HL-60 (cell line): ENCODE data around the gene IYD.

Experiments
- DNase-seq, 2 experiments: peaks; one replicate each; pipeline ENCODE4 v3.0.0-alpha.2; 2010 to 2020; ENCODE audit warnings: low read depth in 1 of 2, low spot score in 1 of 2
- H3K27ac ChIP-seq: fragments of 250-450 bp; sonication (Bioruptor Pico); replicated peaks from 2 replicates; pipeline ENCODE4 v1.5.1; 2020; ENCODE audit warnings: mild to moderate bottlenecking, moderate library complexity
- H3K27me3 ChIP-seq: fragments of 250-450 bp; sonication (Bioruptor Pico); 2 replicates; pipeline ENCODE4 v1.5.1; 2021; ENCODE audit warnings: mild to moderate bottlenecking, moderate library complexity; ENCODE audit not compliant: insufficient read depth, poor library complexity, severe bottlenecking
- H3K4me3 ChIP-seq: replicated peaks from 2 replicates; pipeline ENCODE4 v1.5.1; 2011; ENCODE audit warnings: mild to moderate bottlenecking, control low read depth, low read length; ENCODE audit not compliant: insufficient read depth
- CTCF ChIP-seq: IDR thresholded peaks from one replicate; pipeline ENCODE4 v1.5.1; 2011; ENCODE audit warnings: low read length, control low read depth, inconsistent platforms; ENCODE audit not compliant: insufficient read depth
- GABPA ChIP-seq: IDR thresholded peaks from 2 replicates; pipeline ENCODE4 v1.6.1; 2012; ENCODE audit warnings: low read depth
- POLR2AphosphoS5 ChIP-seq: IDR thresholded peaks from 2 replicates; pipeline ENCODE4 v1.6.1; 2012; ENCODE audit warnings: low read depth
- SPI1 ChIP-seq: IDR thresholded peaks from 2 replicates; pipeline ENCODE4 v1.6.1; 2012; ENCODE audit warnings: low read depth, mild to moderate bottlenecking, borderline replicate concordance
- long read RNA-seq: library from polyadenylated mRNA; unstranded; transcript quantifications from one replicate; pipeline ENCODE4 v2.0.0, GENCODE V29; 2020
- TF ChIP-seq, protein P1 (sequence below): IDR thresholded peaks from 2 replicates; pipeline ENCODE4 v1.6.1; 2012; ENCODE audit warnings: low read depth; ENCODE audit not compliant: insufficient replicate concordance

The IYD gene
- long read RNA-seq = 0 reads

- Histone ChIP-seq H3K4me3 (no peak within 1 kb of the TSS), H3K27me3 (no peaks in the 10 kb centered on the region), H3K27ac (no peak within 1 kb of the TSS)
- TF ChIP-seq, protein P1, sequence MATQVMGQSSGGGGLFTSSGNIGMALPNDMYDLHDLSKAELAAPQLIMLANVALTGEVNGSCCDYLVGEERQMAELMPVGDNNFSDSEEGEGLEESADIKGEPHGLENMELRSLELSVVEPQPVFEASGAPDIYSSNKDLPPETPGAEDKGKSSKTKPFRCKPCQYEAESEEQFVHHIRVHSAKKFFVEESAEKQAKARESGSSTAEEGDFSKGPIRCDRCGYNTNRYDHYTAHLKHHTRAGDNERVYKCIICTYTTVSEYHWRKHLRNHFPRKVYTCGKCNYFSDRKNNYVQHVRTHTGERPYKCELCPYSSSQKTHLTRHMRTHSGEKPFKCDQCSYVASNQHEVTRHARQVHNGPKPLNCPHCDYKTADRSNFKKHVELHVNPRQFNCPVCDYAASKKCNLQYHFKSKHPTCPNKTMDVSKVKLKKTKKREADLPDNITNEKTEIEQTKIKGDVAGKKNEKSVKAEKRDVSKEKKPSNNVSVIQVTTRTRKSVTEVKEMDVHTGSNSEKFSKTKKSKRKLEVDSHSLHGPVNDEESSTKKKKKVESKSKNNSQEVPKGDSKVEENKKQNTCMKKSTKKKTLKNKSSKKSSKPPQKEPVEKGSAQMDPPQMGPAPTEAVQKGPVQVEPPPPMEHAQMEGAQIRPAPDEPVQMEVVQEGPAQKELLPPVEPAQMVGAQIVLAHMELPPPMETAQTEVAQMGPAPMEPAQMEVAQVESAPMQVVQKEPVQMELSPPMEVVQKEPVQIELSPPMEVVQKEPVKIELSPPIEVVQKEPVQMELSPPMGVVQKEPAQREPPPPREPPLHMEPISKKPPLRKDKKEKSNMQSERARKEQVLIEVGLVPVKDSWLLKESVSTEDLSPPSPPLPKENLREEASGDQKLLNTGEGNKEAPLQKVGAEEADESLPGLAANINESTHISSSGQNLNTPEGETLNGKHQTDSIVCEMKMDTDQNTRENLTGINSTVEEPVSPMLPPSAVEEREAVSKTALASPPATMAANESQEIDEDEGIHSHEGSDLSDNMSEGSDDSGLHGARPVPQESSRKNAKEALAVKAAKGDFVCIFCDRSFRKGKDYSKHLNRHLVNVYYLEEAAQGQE = no peak
- TF ChIP-seq GABPA (no peak), POLR2AphosphoS5 (no peak), SPI1 (no peak), CTCF (no peak)
- DNase-seq = no peak
These were observed at the start of gene IYD for GRCh38 chr6:150368762-150369161. TSS of gene IYD (plus strand) at chr6:150369012. CDS start at chr6:150369032, 20 bp downstream.

DNA sequence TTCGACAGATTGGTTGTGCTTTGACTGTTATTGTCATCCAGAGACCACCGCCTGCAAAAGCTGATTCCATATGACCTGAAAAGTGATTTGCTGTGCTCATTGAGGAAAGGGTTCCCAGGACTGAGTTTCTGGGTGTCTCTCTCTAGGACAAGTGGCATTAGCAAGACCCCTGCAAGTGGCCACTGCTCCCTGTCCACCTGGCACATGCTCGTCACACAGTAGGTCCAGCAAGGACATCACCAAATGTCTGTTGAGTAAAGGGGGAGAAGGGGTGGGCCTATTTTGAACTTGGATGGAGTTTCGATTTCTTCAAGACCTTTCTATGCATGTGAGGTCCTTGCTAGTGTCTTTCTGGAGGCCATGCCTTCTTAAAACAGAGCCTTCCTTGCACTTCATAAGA is 48.9 kb upstream of the IYD start:
- Histone ChIP-seq H3K27ac (no peak overlapping the region), H3K4me3 (no peak overlapping the region), H3K27me3 (peaks cover 3% of the 10 kb centered on the region)
- DNase-seq = no peak
- TF ChIP-seq, protein P1 = no peak
- TF ChIP-seq POLR2AphosphoS5 = no peak
- TF ChIP-seq CTCF = no peak
- no peak for TF ChIP-seq GABPA
- no peak for TF ChIP-seq SPI1

GRCh38 chr6:150320442-150320841 is 48.4 kb upstream of the IYD start:
- H3K27ac ChIP-seq = no peak overlapping the region
- no peak overlapping the region for H3K4me3 ChIP-seq
- no peak for DNase-seq
- TF ChIP-seq GABPA (no peak), SPI1 (no peak), CTCF (no peak), POLR2AphosphoS5 (no peak)
- TF ChIP-seq, protein P1 = no peak
- peaks cover 3% of the 10 kb centered on the region for H3K27me3 ChIP-seq
